RPMI7951 (cell line): Measurements from ENCODE around the gene CTNNA1. TPM values are rescaled to one million over a fixed set of nuclear protein-coding genes. Genes with fewer than 3 reads are reported as not detected.
"Not testable (repeated sequence)": the region's sequence is repeated elsewhere in the genome, so short reads cannot be mapped to it uniquely, and the experiment has no call there.

Source experiments
- DNase-seq: peaks from one replicate; pipeline ENCODE4 v3.0.0-alpha.2; 2012; ENCODE audit warnings: low read depth
- total RNA-seq: library from RNA; depleted of rRNA; stranded (reverse); fragments of >200 nt; shearing (Covaris generic); gene quantifications from 2 replicates; pipeline ENCODE4 v1.2.3, GENCODE V29; 2014; rRNA removed

The CTNNA1 gene
- 243 and 244 TPM in 2 replicates for total RNA-seq

- peak; percentile 69 for DNase-seq
Observed at GRCh38 chr5:138752951-138753793, at the start of gene CTNNA1. TSS of gene CTNNA1 (plus strand) at chr5:138753425. CDS start at chr5:138781925, 28,500 bp downstream.

GRCh38 chr5:138703777-138704176 lies 49.4 kb upstream of the CTNNA1 start:
- not testable (repeated sequence) for DNase-seq

GRCh38 chr5:138705007-138705406 lies 48.2 kb upstream of the CTNNA1 start:
- DNase-seq: no peak

GRCh38 chr5:138705567-138705966 lies 47.7 kb upstream of the CTNNA1 start:
- no peak for DNase-seq

GRCh38 chr5:138706655-138707480 lies 46.4 kb upstream of the CTNNA1 start:
- DNase-seq: peak; percentile 70

GRCh38 chr5:138708791-138709190 lies 44.4 kb upstream of the CTNNA1 start:
- DNase-seq: no peak

- no peak for DNase-seq
Observed at GRCh38 chr5:138709202-138709601, 44.0 kb upstream of the CTNNA1 start.

GRCh38 chr5:138711087-138711486 lies 42.1 kb upstream of the CTNNA1 start:
- DNase-seq: no peak

- no peak for DNase-seq
Observed at GRCh38 chr5:138711811-138712210, 41.4 kb upstream of the CTNNA1 start.

GRCh38 chr5:138712324-138712723 lies 40.9 kb upstream of the CTNNA1 start:
- no peak for DNase-seq

GRCh38 chr5:138712791-138713190 lies 40.4 kb upstream of the CTNNA1 start:
- no peak for DNase-seq

- no peak for DNase-seq
Observed at GRCh38 chr5:138713247-138713646, 40.0 kb upstream of the CTNNA1 start.

- no peak for DNase-seq
Observed at GRCh38 chr5:138714694-138715093, 38.5 kb upstream of the CTNNA1 start.

GRCh38 chr5:138715931-138716432 lies 37.2 kb upstream of the CTNNA1 start:
- not testable (repeated sequence) for DNase-seq

- DNase-seq: peak; percentile 39
Observed at GRCh38 chr5:138716456-138716924, 36.7 kb upstream of the CTNNA1 start.

GRCh38 chr5:138717399-138717798 lies 35.8 kb upstream of the CTNNA1 start:
- no peak for DNase-seq

- no peak for DNase-seq
Observed at GRCh38 chr5:138719811-138720210, 33.4 kb upstream of the CTNNA1 start.

- no peak for DNase-seq
Observed at GRCh38 chr5:138720840-138721239, 32.4 kb upstream of the CTNNA1 start.

GRCh38 chr5:138721979-138722378 lies 31.2 kb upstream of the CTNNA1 start:
- no peak for DNase-seq

- DNase-seq: no peak
Observed at GRCh38 chr5:138722544-138723177, 30.6 kb upstream of the CTNNA1 start.

GRCh38 chr5:138724470-138725146 lies 28.6 kb upstream of the CTNNA1 start:
- DNase-seq: peak; percentile 73
